B cell (primary cell): Measurements from ENCODE around the gene ALDH1A2. TPM values are rescaled to one million over a fixed set of nuclear protein-coding genes. Genes with fewer than 3 reads are reported as not detected.

Experiments
- ATAC-seq: fragments of 200-7000 bp; cut with Tn5 transposase; one replicate; pipeline ENCODE4 v1.10.0; 2021; ENCODE audit warnings: low read depth, mild to moderate bottlenecking, moderate number of reproducible peaks, moderate library complexity
- CTCF ChIA-PET: fragments of 350-600 bp; sonication (Branson Sonifier 250); formaldehyde crosslinking; loops from one replicate; lab custom pipeline; 2021; ENCODE audit warnings: antibody characterized with exemption, inconsistent platforms; lab: Charles Lee
- POLR2A ChIA-PET: fragments of 350-600 bp; sonication (Branson Sonifier 250); formaldehyde crosslinking; loops from one replicate; lab custom pipeline; 2021; ENCODE audit warnings: antibody characterized with exemption; lab: Charles Lee
- DNase-seq: peaks from one replicate; pipeline ENCODE4 v3.0.0; 2013
- H2AFZ ChIP-seq: 2 replicates; pipeline ENCODE4 v1.6.1; 2012; ENCODE audit warnings: mild to moderate bottlenecking, low read depth, low read length; ENCODE audit not compliant: insufficient read depth, poor library complexity, severe bottlenecking
- H3K27ac ChIP-seq, 2 donors: 1 replicate in 1 of 2; 2 replicates in 1 of 2; pipeline ENCODE4 v1.5.1; 2012 to 2013; ENCODE audit warnings: low read length in 2 of 2, mild to moderate bottlenecking in 2 of 2, moderate library complexity in 1 of 2
- H3K27me3 ChIP-seq, 4 experiments: fragments of 200-600 bp in 1 of 4; sonication (generic) in 1 of 4; replicated peaks in 1 of 4; 1 replicate in 2 of 4; 2 replicates in 2 of 4; pipeline versions ENCODE4 v1.6.1 to v1.7.0; 2013 to 2016; ENCODE audit warnings: low read length in 3 of 4, mild to moderate bottlenecking in 2 of 4, mixed read lengths in 1 of 4, moderate library complexity in 1 of 4; ENCODE audit not compliant: insufficient read depth in 4 of 4, control insufficient read depth in 3 of 4; ENCODE audit errors: control extremely low read depth in 1 of 4
- H3K36me3 ChIP-seq, 2 experiments: replicated peaks in 1 of 2; 1 replicate in 1 of 2; 2 replicates in 1 of 2; pipeline versions ENCODE4 v1.6.1 to v1.7.1; 2013; ENCODE audit warnings: low read length in 1 of 2; ENCODE audit not compliant: insufficient read depth in 2 of 2, control insufficient read depth in 1 of 2; ENCODE audit errors: control extremely low read depth in 1 of 2, extremely low read depth in 1 of 2
- H3K4me1 ChIP-seq, 2 donors: fragments of 200-600 bp in 1 of 2; sonication (generic) in 1 of 2; 1 replicate in 1 of 2; 2 replicates in 1 of 2; pipeline versions ENCODE4 v1.5.1 to v1.6.1; 2013 to 2017; ENCODE audit warnings: low read length in 2 of 2; ENCODE audit not compliant: control insufficient read depth in 2 of 2, insufficient read depth in 2 of 2
- H3K4me2 ChIP-seq: replicated peaks from 2 replicates; pipeline ENCODE3; 2012; ENCODE audit warnings: mild to moderate bottlenecking, low read depth, low read length; ENCODE audit not compliant: poor library complexity, severe bottlenecking
- H3K4me3 ChIP-seq, 5 experiments: fragments of 200-600 bp in 1 of 5; sonication (generic) in 1 of 5; 1 replicate in 3 of 5; 2 replicates in 2 of 5; pipeline versions ENCODE4 v1.5.1 to v1.7.0; 2011 to 2016; ENCODE audit warnings: low read length in 4 of 5, mild to moderate bottlenecking in 4 of 5, low read depth in 2 of 5, control low read depth in 1 of 5, moderate library complexity in 1 of 5; ENCODE audit not compliant: insufficient read depth in 1 of 5; ENCODE audit errors: control extremely low read depth in 1 of 5, extremely low read depth in 1 of 5
- H3K79me2 ChIP-seq: fragments of 200-600 bp; sonication (generic); one replicate; pipeline ENCODE4 v1.6.0; 2016; ENCODE audit warnings: low read length; ENCODE audit not compliant: control insufficient read depth, insufficient read depth
- H3K9ac ChIP-seq: fragments of 200-600 bp; sonication (generic); 2 replicates; pipeline ENCODE4 v1.6.1; 2017; ENCODE audit warnings: mild to moderate bottlenecking, low read length, moderate library complexity
- H3K9me3 ChIP-seq, 3 donors: one replicate each; pipeline versions ENCODE4 v1.6.1 to v1.7.1; 2013; ENCODE audit warnings: low read length in 2 of 3; ENCODE audit not compliant: control insufficient read depth in 2 of 3, insufficient read depth in 1 of 3; ENCODE audit errors: control extremely low read depth in 1 of 3
- H4K20me1 ChIP-seq: 2 replicates; pipeline ENCODE4 v1.6.0; 2012; ENCODE audit warnings: mild to moderate bottlenecking, low read length; ENCODE audit not compliant: insufficient read depth, control insufficient read depth, poor library complexity, severe bottlenecking
- H3K27ac Mint-ChIP-seq: one replicate; pipeline ENCODE4 v1.8.0; 2021; ENCODE audit warnings: mixed read lengths
- H3K27me3 Mint-ChIP-seq: one replicate; pipeline ENCODE4 v1.8.0; 2021; ENCODE audit warnings: mixed read lengths
- H3K4me1 Mint-ChIP-seq: one replicate; pipeline ENCODE4 v1.8.0; 2021; ENCODE audit warnings: mixed read lengths
- H3K4me3 Mint-ChIP-seq: one replicate; pipeline ENCODE4 v1.8.0; 2021; ENCODE audit warnings: mixed read lengths
- H3K9me3 Mint-ChIP-seq: one replicate; pipeline ENCODE4 v1.8.0; 2022; ENCODE audit warnings: mixed read lengths; ENCODE audit not compliant: insufficient read depth
- EZH2 ChIP-seq: IDR thresholded peaks from 2 replicates; pipeline ENCODE4 v1.6.1; 2012; ENCODE audit warnings: borderline replicate concordance, low read depth, mild to moderate bottlenecking, moderate library complexity, low read length; ENCODE audit not compliant: insufficient read depth, poor library complexity, severe bottlenecking
- WGBS: methylation state at CpG from one replicate; pipeline ENCODE4 v1.1.5; 2013; ENCODE audit warnings: missing lambda C conversion rate; ENCODE audit not compliant: insufficient coverage; 5-methylcytosine and 5-hydroxymethylcytosine counted together
- intact Hi-C: fragments of 100-400 bp; cut with micrococcal nuclease; formaldehyde crosslinking; loops from one replicate; pipeline ENCODE4 v1.10.0; 2022
- polyA plus RNA-seq: library from polyadenylated mRNA; depleted of rRNA; stranded (reverse); fragments of >200 nt; gene quantifications from 2 replicates; pipeline ENCODE4 v1.2.3, GENCODE V29; 2012
- total RNA-seq, 2 donors: library from RNA; stranded (reverse); fragments of 120-200 nt in 1 of 2; gene quantifications; 1 replicate in 1 of 2; 2 replicates in 1 of 2; pipeline versions ENCODE4 v1.2.3 to v1.2.4, GENCODE V29; 2013 to 2022
- TF ChIP-seq, protein P1 (sequence below): fragments of 200-600 bp; IDR thresholded peaks from one replicate; pipeline ENCODE4 v1.8.0; 2022; ENCODE audit warnings: antibody characterized with exemption, mild to moderate bottlenecking

ALDH1A2 gene
- total and polyA plus RNA-seq, 2 donors (not counting 1 experiment from before 2014, with no cell fraction given) = not detected

DNA sequence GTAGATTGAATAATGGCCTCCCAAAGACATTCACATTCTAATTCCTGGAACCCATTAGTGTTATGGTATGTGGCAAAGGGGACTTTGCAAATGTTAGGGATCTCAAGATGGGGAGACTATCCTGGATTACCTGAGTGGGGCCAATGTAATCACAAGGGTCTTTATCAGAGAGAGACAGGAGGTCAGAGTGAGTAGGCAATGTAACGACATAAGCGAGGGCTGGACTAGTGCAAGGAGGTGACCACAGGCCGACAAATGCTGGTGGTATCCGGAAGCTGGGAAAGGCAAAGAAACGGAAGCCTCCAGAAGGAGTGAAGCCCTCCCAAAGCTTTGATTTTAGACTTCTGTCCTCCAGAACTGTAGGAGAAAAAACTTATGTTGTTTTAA is 46.2 kb upstream of the ALDH1A2 start:
- H3K4me1 Mint-ChIP-seq = no peaks in the 10 kb centered on the region

DNA sequence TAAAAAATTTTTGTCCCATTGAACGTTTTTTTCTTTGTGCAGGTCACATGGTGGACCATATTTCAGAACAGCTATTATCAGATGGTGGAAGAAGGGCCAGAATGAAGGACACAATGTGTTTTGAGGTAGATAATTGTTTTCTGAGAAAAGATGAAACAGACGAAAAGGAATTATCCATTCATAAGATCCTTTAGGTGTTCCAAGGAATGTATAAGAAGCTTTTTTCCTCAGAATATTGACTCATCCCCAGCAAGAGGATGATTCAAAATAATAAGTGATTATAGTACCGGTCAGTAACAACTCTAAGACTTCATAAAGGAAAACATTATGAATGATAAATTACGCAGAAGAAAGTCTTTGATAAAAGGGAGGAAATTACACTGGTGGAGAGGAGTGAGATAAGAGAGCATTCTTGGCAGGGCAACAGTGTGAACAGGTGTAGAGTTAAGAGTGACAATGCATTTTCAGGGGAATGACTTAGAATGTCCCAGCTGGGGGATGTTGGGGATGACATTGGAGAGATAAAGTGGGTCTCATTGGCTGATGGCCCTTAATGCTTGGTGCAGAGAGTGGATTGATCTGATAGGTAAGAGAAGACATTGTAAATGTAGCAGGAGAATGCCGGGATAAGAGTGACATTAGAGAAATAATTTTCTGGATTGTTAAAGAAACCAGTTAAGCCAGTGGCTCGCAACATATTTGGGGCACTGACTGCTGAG is 45.6 kb upstream of the ALDH1A2 start:
- Mint-ChIP-seq H3K27me3 (peaks cover 16% of the 10 kb centered on the region), H3K27ac (no peak overlapping the region), H3K4me1 (no peaks in the 10 kb centered on the region), H3K9me3 (no peaks in the 10 kb centered on the region), H3K4me3 (no peak overlapping the region)
- Histone ChIP-seq H3K79me2 (no peaks in the 10 kb centered on the region), H3K4me3 (no peak overlapping the region), H3K4me2 (no peak overlapping the region), H3K9me3 (no peaks in the 10 kb centered on the region), H2AFZ (no peak overlapping the region), H3K36me3 (no peaks in the 10 kb centered on the region), H4K20me1 (no peaks in the 10 kb centered on the region), H3K9ac (no peak overlapping the region), H3K27ac (no peak overlapping the region), H3K27me3 (peaks cover 0 to 14% (median 6%) of the 10 kb centered on the region in 4 experiments), H3K4me1 (no peaks in the 10 kb centered on the region)
- WGBS = 72% methylated on average over 3 of the region's 6 CpGs
- CTCF ChIA-PET = no interaction called here
- no peak for DNase-seq
- POLR2A ChIA-PET = no interaction called here
- TF ChIP-seq EZH2 = no peak
- TF ChIP-seq, protein P1, sequence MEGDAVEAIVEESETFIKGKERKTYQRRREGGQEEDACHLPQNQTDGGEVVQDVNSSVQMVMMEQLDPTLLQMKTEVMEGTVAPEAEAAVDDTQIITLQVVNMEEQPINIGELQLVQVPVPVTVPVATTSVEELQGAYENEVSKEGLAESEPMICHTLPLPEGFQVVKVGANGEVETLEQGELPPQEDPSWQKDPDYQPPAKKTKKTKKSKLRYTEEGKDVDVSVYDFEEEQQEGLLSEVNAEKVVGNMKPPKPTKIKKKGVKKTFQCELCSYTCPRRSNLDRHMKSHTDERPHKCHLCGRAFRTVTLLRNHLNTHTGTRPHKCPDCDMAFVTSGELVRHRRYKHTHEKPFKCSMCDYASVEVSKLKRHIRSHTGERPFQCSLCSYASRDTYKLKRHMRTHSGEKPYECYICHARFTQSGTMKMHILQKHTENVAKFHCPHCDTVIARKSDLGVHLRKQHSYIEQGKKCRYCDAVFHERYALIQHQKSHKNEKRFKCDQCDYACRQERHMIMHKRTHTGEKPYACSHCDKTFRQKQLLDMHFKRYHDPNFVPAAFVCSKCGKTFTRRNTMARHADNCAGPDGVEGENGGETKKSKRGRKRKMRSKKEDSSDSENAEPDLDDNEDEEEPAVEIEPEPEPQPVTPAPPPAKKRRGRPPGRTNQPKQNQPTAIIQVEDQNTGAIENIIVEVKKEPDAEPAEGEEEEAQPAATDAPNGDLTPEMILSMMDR = no peak
- no peak for ATAC-seq
- intact Hi-C loops = no loop called here

More for the DNA sequence above, 46.2 kb upstream of the ALDH1A2 start:
- DNase-seq = no peak
- Histone ChIP-seq H3K27me3 (peaks cover 0 to 14% (median 4%) of the 10 kb centered on the region in 4 experiments), H3K4me2 (no peak overlapping the region), H3K4me3 (no peak overlapping the region), H3K79me2 (no peaks in the 10 kb centered on the region), H3K9me3 (no peaks in the 10 kb centered on the region), H4K20me1 (no peaks in the 10 kb centered on the region), H3K9ac (no peak overlapping the region), H3K36me3 (no peaks in the 10 kb centered on the region), H2AFZ (no peak overlapping the region), H3K4me1 (no peaks in the 10 kb centered on the region), H3K27ac (no peak overlapping the region)
- intact Hi-C loops = no loop called here
- TF ChIP-seq, protein P1 = no peak
- no peak for TF ChIP-seq EZH2
- no peaks in the 10 kb centered on the region for H3K9me3 Mint-ChIP-seq
- ATAC-seq = no peak
- 100% methylated on average over 5 of the region's 5 CpGs for WGBS
- peaks cover 13% of the 10 kb centered on the region for H3K27me3 Mint-ChIP-seq
- no peak overlapping the region for H3K4me3 Mint-ChIP-seq
- CTCF ChIA-PET = no interaction called here
- H3K27ac Mint-ChIP-seq = no peak overlapping the region
- POLR2A ChIA-PET = no interaction called here
